Hepatocyte (in vitro differentiated cells): ENCODE measurements around the gene MXD4. TPM values are rescaled to one million over a fixed set of nuclear protein-coding genes. Genes with fewer than 3 reads are reported as not detected.

Source experiments
- DNase-seq: peaks from one replicate; pipeline ENCODE4 v3.0.0-alpha.2; 2016; ENCODE audit warnings: low spot score
- H2AFZ ChIP-seq: fragments of 200-600 bp; sonication (generic); 2 replicates; pipeline ENCODE4 v1.6.0; 2016; ENCODE audit warnings: antibody characterized with exemption, mild to moderate bottlenecking
- H3K27ac ChIP-seq: fragments of 200-600 bp; sonication (generic); 2 replicates; pipeline ENCODE4 v1.5.1; 2016; ENCODE audit warnings: mild to moderate bottlenecking
- H3K27me3 ChIP-seq: fragments of 200-600 bp; sonication (generic); 2 replicates; pipeline ENCODE4 v1.6.1; 2016
- H3K36me3 ChIP-seq: fragments of 200-600 bp; sonication (generic); replicated peaks from 2 replicates; pipeline ENCODE4 v1.5.1; 2016; ENCODE audit warnings: low read depth; ENCODE audit not compliant: insufficient read depth
- H3K4me1 ChIP-seq: fragments of 200-600 bp; sonication (generic); 2 replicates; pipeline ENCODE4 v1.5.1; 2016; ENCODE audit warnings: mild to moderate bottlenecking, moderate library complexity; ENCODE audit not compliant: insufficient read depth
- H3K4me2 ChIP-seq: fragments of 200-600 bp; sonication (generic); 2 replicates; pipeline ENCODE4 v1.6.0; 2016
- H3K4me3 ChIP-seq: fragments of 200-600 bp; sonication (generic); 2 replicates; pipeline ENCODE4 v1.5.1; 2016; ENCODE audit warnings: mild to moderate bottlenecking
- H3K79me2 ChIP-seq: fragments of 200-600 bp; sonication (generic); 2 replicates; pipeline ENCODE4 v1.6.0; 2017; ENCODE audit warnings: mild to moderate bottlenecking
- H3K9me2 ChIP-seq: fragments of 200-600 bp; sonication (generic); replicated peaks from 2 replicates; pipeline ENCODE4 v1.6.0; 2017; ENCODE audit warnings: mild to moderate bottlenecking; ENCODE audit not compliant: insufficient read depth
- H3K9me3 ChIP-seq: fragments of 200-600 bp; sonication (generic); 2 replicates; pipeline ENCODE4 v1.5.1; 2016; ENCODE audit warnings: low read depth, mild to moderate bottlenecking
- H4K20me1 ChIP-seq: fragments of 200-600 bp; sonication (generic); 2 replicates; pipeline ENCODE4 v1.6.0; 2016; ENCODE audit warnings: mild to moderate bottlenecking; ENCODE audit not compliant: insufficient read depth, poor library complexity, severe bottlenecking
- EZH2 ChIP-seq: fragments of 200-600 bp; sonication (generic); IDR thresholded peaks from 2 replicates; pipeline ENCODE4 v1.6.1; 2016; ENCODE audit warnings: antibody characterized with exemption, mild to moderate bottlenecking, borderline replicate concordance
- EZH2phosphoT487 ChIP-seq: fragments of 200-600 bp; sonication (generic); IDR thresholded peaks from one replicate; pipeline ENCODE4 v1.6.1; 2018; ENCODE audit warnings: antibody characterized with exemption, mild to moderate bottlenecking, low read depth, moderate library complexity; ENCODE audit not compliant: unreplicated experiment, severe bottlenecking
- WGBS: methylation state at CpG from one replicate; pipeline ENCODE4 v1.1.6; 2016; ENCODE audit warnings: low lambda C conversion rate; ENCODE audit errors: missing lambda C conversion rate; 5-methylcytosine and 5-hydroxymethylcytosine counted together
- polyA plus RNA-seq: library from polyadenylated mRNA; unstranded; fragments of >200 nt; fragmentation: Nextera tagmentation; extraction: Ambion mirVana; gene quantifications from 2 replicates; pipeline ENCODE4 v1.2.1, GENCODE V29; 2016
- total RNA-seq: library from RNA; depleted of rRNA; stranded (reverse); fragments of >200 nt; gene quantifications from 2 replicates; pipeline ENCODE4 v1.2.3, GENCODE V29; 2014
- TF ChIP-seq, protein P1 (sequence below): fragments of 200-600 bp; sonication (generic); IDR thresholded peaks from 2 replicates; pipeline ENCODE4 v1.5.1; 2016; ENCODE audit warnings: antibody characterized with exemption, mild to moderate bottlenecking; ENCODE audit not compliant: poor library complexity

The MXD4 gene
- total and polyA plus RNA-seq, 2 experiments from 2014 or later, result 56.7 to 127 TPM

DNA sequence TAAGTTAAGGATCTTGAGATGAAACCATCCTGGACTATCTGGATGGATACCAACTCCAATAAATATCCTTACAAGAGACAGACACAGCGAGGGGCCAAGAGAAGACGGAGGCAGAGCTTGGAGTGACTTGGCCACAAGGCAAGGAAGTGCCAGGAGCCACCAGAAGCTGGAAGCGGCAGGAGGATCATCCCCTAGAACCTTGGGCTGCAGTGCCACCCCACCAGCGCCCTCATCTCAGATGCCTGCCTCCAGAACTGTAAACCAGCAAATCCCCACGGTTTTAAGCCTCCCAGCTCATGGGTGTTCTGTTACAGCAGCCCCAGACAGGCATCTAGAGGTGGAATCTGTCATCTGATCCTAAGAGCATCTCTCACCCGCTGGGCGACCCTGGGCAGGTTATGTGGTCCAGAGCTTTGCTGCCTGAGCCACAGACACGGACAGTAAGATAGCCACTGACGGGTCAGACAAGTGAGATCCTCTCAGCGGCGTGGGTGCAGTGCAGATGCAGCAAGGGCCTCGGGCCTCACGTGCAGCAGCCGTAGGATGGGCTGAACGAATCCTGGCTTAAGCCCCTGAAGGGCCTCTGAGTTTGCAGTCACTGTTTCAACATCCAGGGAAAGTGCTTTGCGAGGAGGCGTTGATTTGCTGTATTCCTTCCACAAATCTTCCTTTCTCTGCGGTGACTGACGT, 25.1 kb upstream of the MXD4 start:
- Histone ChIP-seq H3K36me3 (no peaks in the 10 kb centered on the region), H3K27ac (no peak overlapping the region), H2AFZ (no peak overlapping the region), H4K20me1 (no peaks in the 10 kb centered on the region), H3K4me2 (peak overlapping the region; percentile 40), H3K4me1 (peaks cover 9% of the 10 kb centered on the region), H3K4me3 (no peak overlapping the region), H3K79me2 (no peaks in the 10 kb centered on the region), H3K9me3 (no peaks in the 10 kb centered on the region), H3K9me2 (no peaks in the 10 kb centered on the region), H3K27me3 (no peaks in the 10 kb centered on the region)
- DNase-seq, result no peak
- WGBS, result 53% methylated on average over 19 of the region's 19 CpGs
- TF ChIP-seq, protein P1, sequence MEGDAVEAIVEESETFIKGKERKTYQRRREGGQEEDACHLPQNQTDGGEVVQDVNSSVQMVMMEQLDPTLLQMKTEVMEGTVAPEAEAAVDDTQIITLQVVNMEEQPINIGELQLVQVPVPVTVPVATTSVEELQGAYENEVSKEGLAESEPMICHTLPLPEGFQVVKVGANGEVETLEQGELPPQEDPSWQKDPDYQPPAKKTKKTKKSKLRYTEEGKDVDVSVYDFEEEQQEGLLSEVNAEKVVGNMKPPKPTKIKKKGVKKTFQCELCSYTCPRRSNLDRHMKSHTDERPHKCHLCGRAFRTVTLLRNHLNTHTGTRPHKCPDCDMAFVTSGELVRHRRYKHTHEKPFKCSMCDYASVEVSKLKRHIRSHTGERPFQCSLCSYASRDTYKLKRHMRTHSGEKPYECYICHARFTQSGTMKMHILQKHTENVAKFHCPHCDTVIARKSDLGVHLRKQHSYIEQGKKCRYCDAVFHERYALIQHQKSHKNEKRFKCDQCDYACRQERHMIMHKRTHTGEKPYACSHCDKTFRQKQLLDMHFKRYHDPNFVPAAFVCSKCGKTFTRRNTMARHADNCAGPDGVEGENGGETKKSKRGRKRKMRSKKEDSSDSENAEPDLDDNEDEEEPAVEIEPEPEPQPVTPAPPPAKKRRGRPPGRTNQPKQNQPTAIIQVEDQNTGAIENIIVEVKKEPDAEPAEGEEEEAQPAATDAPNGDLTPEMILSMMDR, result no peak
- TF ChIP-seq EZH2phosphoT487, result no peak
- no peak for TF ChIP-seq EZH2

DNA sequence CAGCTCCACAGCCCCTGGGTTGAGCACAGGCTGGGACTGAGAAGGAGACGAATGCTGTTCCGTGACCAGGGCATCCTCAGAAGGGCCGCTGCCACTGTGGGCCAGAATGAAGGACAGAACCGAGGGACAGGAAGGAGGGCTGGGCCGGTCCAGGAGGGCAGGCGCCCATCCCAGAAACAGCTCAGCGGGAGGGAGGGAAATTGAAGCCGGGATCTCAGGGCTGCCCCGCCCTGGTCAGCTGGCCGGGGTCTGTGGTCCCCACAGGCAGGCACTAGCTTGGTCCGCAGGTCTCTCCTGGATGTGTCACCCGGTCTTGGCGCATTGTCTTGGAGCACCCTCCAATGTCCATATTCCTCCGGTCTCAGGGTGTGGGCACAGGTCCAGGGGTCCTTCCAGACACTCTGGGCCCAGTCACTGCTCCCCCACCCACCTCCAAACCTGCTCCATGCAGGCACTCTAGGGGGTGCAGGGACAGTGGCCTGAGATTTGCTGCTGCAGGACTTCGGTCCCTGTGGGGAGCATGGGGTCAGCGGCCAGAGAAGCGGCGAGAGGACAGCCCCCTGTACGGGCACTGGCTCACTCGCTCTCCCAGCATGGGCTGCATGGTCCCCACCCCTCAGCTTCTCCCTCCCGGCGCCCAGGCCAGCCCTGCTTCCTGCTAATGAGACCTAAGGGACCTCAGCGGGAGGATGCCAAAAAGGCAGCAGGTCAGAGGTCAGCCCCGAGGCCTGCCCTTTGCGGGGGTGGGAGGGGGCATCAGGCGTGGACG, 23.9 kb upstream of the MXD4 start:
- H3K4me1 ChIP-seq, result peaks cover 9% of the 10 kb centered on the region
- H3K27ac ChIP-seq, result no peak overlapping the region
- no peaks in the 10 kb centered on the region for H3K36me3 ChIP-seq
- no peak overlapping the region for H2AFZ ChIP-seq
- no peaks in the 10 kb centered on the region for H3K79me2 ChIP-seq
- H3K4me3 ChIP-seq, result no peak overlapping the region
- no peaks in the 10 kb centered on the region for H3K27me3 ChIP-seq
- no peaks in the 10 kb centered on the region for H3K9me2 ChIP-seq
- TF ChIP-seq EZH2 (no peak), EZH2phosphoT487 (no peak)
- TF ChIP-seq, protein P1, result no peak
- no peaks in the 10 kb centered on the region for H4K20me1 ChIP-seq
- H3K9me3 ChIP-seq, result no peaks in the 10 kb centered on the region
- H3K4me2 ChIP-seq, result no peak overlapping the region
- no peak for DNase-seq
- WGBS, result 93% methylated on average over 22 of the region's 27 CpGs

DNA sequence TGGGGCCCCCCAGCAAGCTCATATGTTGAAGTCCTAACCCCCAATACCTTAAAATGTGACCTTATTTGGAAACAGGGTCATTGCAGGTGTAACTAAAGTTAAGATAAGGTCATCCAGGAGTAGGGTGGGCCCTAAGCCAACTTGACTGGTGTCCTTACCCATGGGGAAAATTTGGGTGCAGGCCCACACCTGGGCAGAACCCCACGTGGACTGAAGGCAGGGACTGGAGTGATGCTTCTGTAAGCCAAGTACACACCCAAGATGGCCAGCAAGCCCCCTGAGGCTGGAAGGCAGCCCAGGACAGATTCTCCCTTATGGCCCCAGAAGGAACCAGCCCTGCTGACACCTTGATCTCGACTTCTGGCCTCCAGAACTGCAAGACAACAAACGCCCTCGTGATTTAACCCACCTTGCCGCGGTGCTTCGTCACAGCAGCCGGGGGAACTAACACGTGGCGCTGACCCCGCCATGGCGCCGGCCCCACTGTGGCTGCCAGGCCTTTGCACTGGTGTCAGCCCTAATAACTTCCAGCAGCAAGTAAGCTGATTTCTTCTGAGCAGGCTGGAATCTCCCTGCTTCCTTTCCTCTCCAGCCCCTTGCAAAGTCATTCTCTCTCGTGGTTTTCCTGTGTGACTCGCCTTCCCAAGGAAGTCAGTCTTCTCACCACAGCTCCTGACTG, 23.2 kb upstream of the MXD4 start:
- no peak overlapping the region for H3K27ac ChIP-seq
- H3K79me2 ChIP-seq, result no peaks in the 10 kb centered on the region
- TF ChIP-seq, protein P1, result no peak
- TF ChIP-seq EZH2phosphoT487 (no peak), EZH2 (no peak)
- DNase-seq, result no peak
- H3K4me3 ChIP-seq, result no peak overlapping the region
- H3K4me1 ChIP-seq, result peaks cover 9% of the 10 kb centered on the region
- H3K36me3 ChIP-seq, result no peaks in the 10 kb centered on the region
- 89% methylated on average over 15 of the region's 15 CpGs for WGBS
- no peaks in the 10 kb centered on the region for H3K9me2 ChIP-seq
- H3K27me3 ChIP-seq, result no peaks in the 10 kb centered on the region
- H3K4me2 ChIP-seq, result no peak overlapping the region
- no peaks in the 10 kb centered on the region for H4K20me1 ChIP-seq
- H3K9me3 ChIP-seq, result no peaks in the 10 kb centered on the region
- H2AFZ ChIP-seq, result no peak overlapping the region
